HEK293 (cell line): Measurements from ENCODE around the gene CDC42SE2.

ENCODE experiments used
- CTCF ChIA-PET: fragments of 350-600 bp; formaldehyde crosslinking; extraction: SDS; loops from one replicate; lab custom pipeline; 2021; ENCODE audit warnings: antibody characterized with exemption; lab: Yijun Ruan, JAX
- POLR2A ChIA-PET: fragments of 300-600 bp; formaldehyde crosslinking; extraction: SDS; loops from one replicate; lab custom pipeline; 2020; ENCODE audit warnings: antibody characterized with exemption, inconsistent platforms; lab: Yijun Ruan, JAX
- H3K27ac ChIP-seq: fragments of 200-500 bp; sonication (Bioruptor generic); 2 replicates; pipeline ENCODE4 v1.5.1; 2014; ENCODE audit warnings: low read depth, low read length, control low read depth, inconsistent platforms; ENCODE audit errors: extremely low read depth
- H3K36me3 ChIP-seq, 2 experiments: fragments of 200-500 bp in 1 of 2; sonication (Bioruptor generic) in 1 of 2; 1 replicate in 1 of 2; 2 replicates in 1 of 2; pipeline ENCODE4 v1.5.1; 2014 to 2017; ENCODE audit warnings: inconsistent platforms in 2 of 2, low read length in 2 of 2; ENCODE audit not compliant: control insufficient read depth in 2 of 2, insufficient read depth in 1 of 2
- H3K4me1 ChIP-seq: fragments of 200-500 bp; sonication (Bioruptor generic); 2 replicates; pipeline ENCODE4 v1.5.1; 2014; ENCODE audit warnings: mild to moderate bottlenecking, low read length, inconsistent platforms; ENCODE audit not compliant: control insufficient read depth, insufficient read depth
- H3K4me3 ChIP-seq: 2 replicates; pipeline ENCODE4 v1.5.1; 2011; ENCODE audit warnings: low read depth, mild to moderate bottlenecking, control low read depth, low read length, moderate library complexity
- H3K9me3 ChIP-seq: fragments of 200-500 bp; sonication (Bioruptor generic); 2 replicates; pipeline ENCODE4 v1.5.1; 2014; ENCODE audit warnings: low read depth, low read length, inconsistent platforms; ENCODE audit not compliant: control insufficient read depth, insufficient read depth
- FEZF1 ChIP-seq: fragments of 450-650 bp; formaldehyde crosslinking; IDR thresholded peaks from 2 replicates; pipeline ENCODE4 v1.5.1; 2016; ENCODE audit warnings: missing biosample characterization, missing genetic modification characterization
- GFI1B ChIP-seq: fragments of 450-650 bp; formaldehyde crosslinking; IDR thresholded peaks from 2 replicates; pipeline ENCODE4 v1.5.1; 2016; ENCODE audit warnings: missing biosample characterization, missing genetic modification characterization
- GLI2 ChIP-seq: fragments of 450-650 bp; formaldehyde crosslinking; IDR thresholded peaks from 2 replicates; pipeline ENCODE4; 2017; ENCODE audit warnings: missing biosample characterization, missing genetic modification characterization, low read depth, borderline replicate concordance
- SP3 ChIP-seq: fragments of 450-650 bp; formaldehyde crosslinking; IDR thresholded peaks from 2 replicates; pipeline ENCODE4 v1.5.1; 2016; ENCODE audit warnings: missing biosample characterization, missing genetic modification characterization
- ZFHX2 ChIP-seq: fragments of 450-650 bp; formaldehyde crosslinking; conservative IDR thresholded peaks from 2 replicates; pipeline ENCODE4 v1.5.1; 2016; ENCODE audit warnings: missing biosample characterization, missing genetic modification characterization
- ZFP3 ChIP-seq: fragments of 450-650 bp; formaldehyde crosslinking; IDR thresholded peaks from 2 replicates; pipeline ENCODE4 v1.5.1; 2016; ENCODE audit warnings: low read depth, missing biosample characterization, missing genetic modification characterization
- ZFP41 ChIP-seq: fragments of 450-650 bp; formaldehyde crosslinking; IDR thresholded peaks from 2 replicates; pipeline ENCODE4 v1.5.1; 2016; ENCODE audit warnings: missing biosample characterization, missing genetic modification characterization, borderline replicate concordance
- ZNF133 ChIP-seq: fragments of 450-650 bp; formaldehyde crosslinking; IDR thresholded peaks from 2 replicates; pipeline ENCODE4 v1.5.1; 2016; ENCODE audit warnings: missing biosample characterization, missing genetic modification characterization
- ZNF169 ChIP-seq: fragments of 450-650 bp; formaldehyde crosslinking; IDR thresholded peaks from 2 replicates; pipeline ENCODE4 v1.5.1; 2016; ENCODE audit warnings: missing biosample characterization, missing genetic modification characterization
- ZNF292 ChIP-seq: fragments of 450-650 bp; formaldehyde crosslinking; IDR thresholded peaks from 2 replicates; pipeline ENCODE4 v1.5.1; 2016; ENCODE audit warnings: low read depth, missing biosample characterization, missing genetic modification characterization, borderline replicate concordance
- ZNF324 ChIP-seq: fragments of 450-650 bp; formaldehyde crosslinking; IDR thresholded peaks from 2 replicates; pipeline ENCODE4 v1.5.1; 2016; ENCODE audit warnings: missing biosample characterization, missing genetic modification characterization
- ZNF341 ChIP-seq: fragments of 450-650 bp; formaldehyde crosslinking; IDR thresholded peaks from 2 replicates; pipeline ENCODE4; 2016; ENCODE audit warnings: low read depth, missing biosample characterization, missing genetic modification characterization
- ZNF585B ChIP-seq: fragments of 450-650 bp; formaldehyde crosslinking; IDR thresholded peaks from 2 replicates; pipeline ENCODE4 v1.5.1; 2016; ENCODE audit warnings: missing biosample characterization, missing genetic modification characterization
- ZNF664 ChIP-seq: fragments of 450-650 bp; formaldehyde crosslinking; IDR thresholded peaks from 2 replicates; pipeline ENCODE4 v1.5.1; 2016; ENCODE audit warnings: missing biosample characterization, missing genetic modification characterization
- ZNF670 ChIP-seq: fragments of 450-650 bp; formaldehyde crosslinking; IDR thresholded peaks from 2 replicates; pipeline ENCODE4 v1.5.1; 2016; ENCODE audit warnings: missing biosample characterization, missing genetic modification characterization, low read depth
- ZSCAN16 ChIP-seq: fragments of 450-650 bp; formaldehyde crosslinking; IDR thresholded peaks from 2 replicates; pipeline ENCODE4 v1.5.1; 2016; ENCODE audit warnings: missing biosample characterization, missing genetic modification characterization
- ZSCAN30 ChIP-seq: fragments of 450-650 bp; IDR thresholded peaks from 2 replicates; pipeline ENCODE4 v1.5.1; 2018; ENCODE audit warnings: missing biosample characterization, mild to moderate bottlenecking, missing genetic modification characterization, moderate library complexity
- TF ChIP-seq, protein P1 (sequence below): fragments of 450-650 bp; formaldehyde crosslinking; IDR thresholded peaks from 2 replicates; pipeline ENCODE4 v1.5.1; 2016; ENCODE audit warnings: missing biosample characterization, missing genetic modification characterization
- TF ChIP-seq, protein P2 (sequence below): fragments of 450-650 bp; formaldehyde crosslinking; IDR thresholded peaks from 2 replicates; pipeline ENCODE4 v1.5.1; 2017; ENCODE audit warnings: missing biosample characterization, missing genetic modification characterization
- TF ChIP-seq, protein P3 (sequence below): fragments of 450-650 bp; formaldehyde crosslinking; IDR thresholded peaks from 2 replicates; pipeline ENCODE4 v1.5.1; 2016; ENCODE audit warnings: missing biosample characterization, missing genetic modification characterization
- TF ChIP-seq, protein P4 (sequence below): fragments of 450-650 bp; formaldehyde crosslinking; IDR thresholded peaks from 2 replicates; pipeline ENCODE4 v1.5.1; 2016; ENCODE audit warnings: missing biosample characterization, missing genetic modification characterization, low read depth
- TF ChIP-seq, protein P5 (sequence below): fragments of 450-650 bp; formaldehyde crosslinking; IDR thresholded peaks from 2 replicates; pipeline ENCODE4 v1.5.1; 2016; ENCODE audit warnings: missing biosample characterization, missing genetic modification characterization, borderline replicate concordance

The CDC42SE2 gene

DNA sequence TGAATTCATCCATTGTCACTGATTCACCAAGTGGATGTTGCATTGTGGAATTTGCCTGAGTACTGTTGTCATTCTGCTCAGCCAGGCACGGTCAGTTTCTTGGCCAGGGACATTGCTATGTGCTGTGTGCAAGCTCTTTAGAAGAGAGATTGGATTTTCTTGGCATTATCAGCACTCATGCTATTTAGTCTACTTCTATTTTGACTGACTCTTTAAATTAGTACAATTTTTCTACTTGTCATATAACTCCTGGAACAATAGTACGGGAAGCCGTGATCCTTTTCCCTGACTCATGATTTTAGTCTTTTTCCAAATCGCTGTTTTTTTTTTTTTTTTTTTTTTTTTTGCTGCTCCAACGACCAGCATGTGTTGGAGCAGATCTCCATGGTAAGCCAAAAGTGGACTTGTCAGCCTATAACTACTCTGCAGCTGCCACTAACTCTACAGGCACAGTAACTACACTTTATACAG lies 129.7 kb downstream of the CDC42SE2 start (continued):
- no peak for TF ChIP-seq ZNF324 (tag by site-specific recombination)
- no peak for TF ChIP-seq ZFP3 (tag by site-specific recombination)
- no peak for TF ChIP-seq ZNF292 (tag by site-specific recombination)
- no peak for TF ChIP-seq SP3 (tag by site-specific recombination)
- TF ChIP-seq GLI2 (tag by site-specific recombination) = no peak
- no peak for TF ChIP-seq ZNF670 (tag by site-specific recombination)
- TF ChIP-seq, protein P1, sequence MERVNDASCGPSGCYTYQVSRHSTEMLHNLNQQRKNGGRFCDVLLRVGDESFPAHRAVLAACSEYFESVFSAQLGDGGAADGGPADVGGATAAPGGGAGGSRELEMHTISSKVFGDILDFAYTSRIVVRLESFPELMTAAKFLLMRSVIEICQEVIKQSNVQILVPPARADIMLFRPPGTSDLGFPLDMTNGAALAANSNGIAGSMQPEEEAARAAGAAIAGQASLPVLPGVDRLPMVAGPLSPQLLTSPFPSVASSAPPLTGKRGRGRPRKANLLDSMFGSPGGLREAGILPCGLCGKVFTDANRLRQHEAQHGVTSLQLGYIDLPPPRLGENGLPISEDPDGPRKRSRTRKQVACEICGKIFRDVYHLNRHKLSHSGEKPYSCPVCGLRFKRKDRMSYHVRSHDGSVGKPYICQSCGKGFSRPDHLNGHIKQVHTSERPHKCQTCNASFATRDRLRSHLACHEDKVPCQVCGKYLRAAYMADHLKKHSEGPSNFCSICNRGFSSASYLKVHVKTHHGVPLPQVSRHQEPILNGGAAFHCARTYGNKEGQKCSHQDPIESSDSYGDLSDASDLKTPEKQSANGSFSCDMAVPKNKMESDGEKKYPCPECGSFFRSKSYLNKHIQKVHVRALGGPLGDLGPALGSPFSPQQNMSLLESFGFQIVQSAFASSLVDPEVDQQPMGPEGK (tag by site-specific recombination) = no peak
- TF ChIP-seq ZSCAN16 (tag by site-specific recombination) = no peak

DNA sequence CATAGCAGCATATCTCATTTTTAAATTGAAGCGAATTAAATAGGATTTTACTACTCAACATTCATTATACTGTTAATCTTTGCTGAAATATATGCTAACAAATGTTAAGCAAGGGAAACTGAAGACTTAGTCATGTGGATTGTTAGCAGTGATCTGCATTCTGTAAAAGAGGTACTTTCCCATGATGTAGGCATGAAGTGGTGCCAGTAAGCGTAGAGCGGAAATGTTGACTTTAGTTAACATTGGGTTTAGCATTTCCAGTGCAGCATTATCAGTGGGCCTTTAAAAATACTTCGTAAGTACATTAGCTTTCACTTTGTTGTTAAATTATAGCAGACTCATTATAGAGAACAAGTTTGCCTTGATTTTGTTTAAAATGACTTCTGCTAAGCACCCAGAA lies 130.3 kb downstream of the CDC42SE2 start:
- TF ChIP-seq ZFP41 = no peak
- TF ChIP-seq, protein P2, sequence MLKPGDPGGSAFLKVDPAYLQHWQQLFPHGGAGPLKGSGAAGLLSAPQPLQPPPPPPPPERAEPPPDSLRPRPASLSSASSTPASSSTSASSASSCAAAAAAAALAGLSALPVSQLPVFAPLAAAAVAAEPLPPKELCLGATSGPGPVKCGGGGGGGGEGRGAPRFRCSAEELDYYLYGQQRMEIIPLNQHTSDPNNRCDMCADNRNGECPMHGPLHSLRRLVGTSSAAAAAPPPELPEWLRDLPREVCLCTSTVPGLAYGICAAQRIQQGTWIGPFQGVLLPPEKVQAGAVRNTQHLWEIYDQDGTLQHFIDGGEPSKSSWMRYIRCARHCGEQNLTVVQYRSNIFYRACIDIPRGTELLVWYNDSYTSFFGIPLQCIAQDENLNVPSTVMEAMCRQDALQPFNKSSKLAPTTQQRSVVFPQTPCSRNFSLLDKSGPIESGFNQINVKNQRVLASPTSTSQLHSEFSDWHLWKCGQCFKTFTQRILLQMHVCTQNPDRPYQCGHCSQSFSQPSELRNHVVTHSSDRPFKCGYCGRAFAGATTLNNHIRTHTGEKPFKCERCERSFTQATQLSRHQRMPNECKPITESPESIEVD (tag by site-specific recombination) = 0 out of 2 replicates have a peak, but pooled peaks have one; percentile 13
- TF ChIP-seq ZNF341 (tag by site-specific recombination) = no peak
- TF ChIP-seq FEZF1 (tag by site-specific recombination) = 0 out of 2 replicates have a peak, but pooled peaks have one; percentile 9
- H3K9me3 ChIP-seq = no peaks in the 10 kb centered on the region
- no peak overlapping the region for H3K27ac ChIP-seq
- CTCF ChIA-PET = interaction anchor here (0.5 to 1.1 kb wide), 2 partner anchors 12 to 133 kb away, joined by 3 to 4 read pairs; no protein-coding TSS in a partner anchor
- peaks cover 16 to 54% of the 10 kb centered on the region in 2 experiments for H3K36me3 ChIP-seq
- no peak overlapping the region for H3K4me3 ChIP-seq
- no peaks in the 10 kb centered on the region for H3K4me1 ChIP-seq
- POLR2A ChIA-PET = no interaction called here

DNA sequence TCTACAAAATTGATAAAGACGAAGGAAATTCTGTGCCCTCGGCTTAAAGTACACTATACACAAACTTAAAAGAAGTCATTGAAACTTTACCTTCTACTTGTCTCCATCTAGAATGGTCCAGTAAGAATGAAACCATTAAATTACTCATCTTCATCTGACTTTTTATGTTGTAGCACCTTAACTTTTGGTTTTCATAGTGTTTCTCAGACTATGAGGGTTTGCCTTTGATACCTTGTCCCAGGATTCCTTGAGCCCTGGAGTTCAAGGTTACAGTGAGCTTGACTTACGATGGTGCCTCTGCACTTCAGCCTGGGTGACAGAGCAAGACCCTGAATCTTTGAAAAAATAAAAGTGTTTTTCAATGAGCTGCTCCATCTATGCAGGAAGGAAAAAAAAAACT lies 132.2 kb downstream of the CDC42SE2 start:
- Histone ChIP-seq H3K4me3 (no peak overlapping the region), H3K36me3 (peaks cover 17 to 59% of the 10 kb centered on the region in 2 experiments), H3K4me1 (no peaks in the 10 kb centered on the region), H3K27ac (no peak overlapping the region), H3K9me3 (no peaks in the 10 kb centered on the region)
- ChIA-PET CTCF (interaction anchor here (1.0 kb wide), 1 partner anchor 611 kb away, joined by 4 read pairs; no protein-coding TSS in a partner anchor), POLR2A (no interaction called here)
- no peak for TF ChIP-seq ZFHX2 (tag by site-specific recombination)
- TF ChIP-seq, protein P3, sequence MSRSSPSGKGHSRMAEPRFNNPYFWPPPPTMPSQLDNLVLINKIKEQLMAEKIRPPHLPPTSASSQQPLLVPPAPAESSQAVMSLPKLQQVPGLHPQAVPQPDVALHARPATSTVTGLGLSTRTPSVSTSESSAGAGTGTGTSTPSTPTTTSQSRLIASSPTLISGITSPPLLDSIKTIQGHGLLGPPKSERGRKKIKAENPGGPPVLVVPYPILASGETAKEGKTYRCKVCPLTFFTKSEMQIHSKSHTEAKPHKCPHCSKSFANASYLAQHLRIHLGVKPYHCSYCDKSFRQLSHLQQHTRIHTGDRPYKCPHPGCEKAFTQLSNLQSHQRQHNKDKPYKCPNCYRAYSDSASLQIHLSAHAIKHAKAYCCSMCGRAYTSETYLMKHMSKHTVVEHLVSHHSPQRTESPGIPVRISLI (tag by site-specific recombination) = no peak
- no peak for TF ChIP-seq ZNF664 (tag by site-specific recombination)
- TF ChIP-seq ZNF169 = no peak
- no peak for TF ChIP-seq ZNF133 (tag by site-specific recombination)
- TF ChIP-seq GFI1B (tag by site-specific recombination) = no peak
- no peak for TF ChIP-seq ZNF585B (tag by site-specific recombination)
- TF ChIP-seq, protein P4, sequence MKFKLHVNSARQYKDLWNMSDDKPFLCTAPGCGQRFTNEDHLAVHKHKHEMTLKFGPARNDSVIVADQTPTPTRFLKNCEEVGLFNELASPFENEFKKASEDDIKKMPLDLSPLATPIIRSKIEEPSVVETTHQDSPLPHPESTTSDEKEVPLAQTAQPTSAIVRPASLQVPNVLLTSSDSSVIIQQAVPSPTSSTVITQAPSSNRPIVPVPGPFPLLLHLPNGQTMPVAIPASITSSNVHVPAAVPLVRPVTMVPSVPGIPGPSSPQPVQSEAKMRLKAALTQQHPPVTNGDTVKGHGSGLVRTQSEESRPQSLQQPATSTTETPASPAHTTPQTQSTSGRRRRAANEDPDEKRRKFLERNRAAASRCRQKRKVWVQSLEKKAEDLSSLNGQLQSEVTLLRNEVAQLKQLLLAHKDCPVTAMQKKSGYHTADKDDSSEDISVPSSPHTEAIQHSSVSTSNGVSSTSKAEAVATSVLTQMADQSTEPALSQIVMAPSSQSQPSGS (tag by site-specific recombination) = no peak
- no peak for TF ChIP-seq ZSCAN30 (tag by site-specific recombination)
- TF ChIP-seq, protein P5, sequence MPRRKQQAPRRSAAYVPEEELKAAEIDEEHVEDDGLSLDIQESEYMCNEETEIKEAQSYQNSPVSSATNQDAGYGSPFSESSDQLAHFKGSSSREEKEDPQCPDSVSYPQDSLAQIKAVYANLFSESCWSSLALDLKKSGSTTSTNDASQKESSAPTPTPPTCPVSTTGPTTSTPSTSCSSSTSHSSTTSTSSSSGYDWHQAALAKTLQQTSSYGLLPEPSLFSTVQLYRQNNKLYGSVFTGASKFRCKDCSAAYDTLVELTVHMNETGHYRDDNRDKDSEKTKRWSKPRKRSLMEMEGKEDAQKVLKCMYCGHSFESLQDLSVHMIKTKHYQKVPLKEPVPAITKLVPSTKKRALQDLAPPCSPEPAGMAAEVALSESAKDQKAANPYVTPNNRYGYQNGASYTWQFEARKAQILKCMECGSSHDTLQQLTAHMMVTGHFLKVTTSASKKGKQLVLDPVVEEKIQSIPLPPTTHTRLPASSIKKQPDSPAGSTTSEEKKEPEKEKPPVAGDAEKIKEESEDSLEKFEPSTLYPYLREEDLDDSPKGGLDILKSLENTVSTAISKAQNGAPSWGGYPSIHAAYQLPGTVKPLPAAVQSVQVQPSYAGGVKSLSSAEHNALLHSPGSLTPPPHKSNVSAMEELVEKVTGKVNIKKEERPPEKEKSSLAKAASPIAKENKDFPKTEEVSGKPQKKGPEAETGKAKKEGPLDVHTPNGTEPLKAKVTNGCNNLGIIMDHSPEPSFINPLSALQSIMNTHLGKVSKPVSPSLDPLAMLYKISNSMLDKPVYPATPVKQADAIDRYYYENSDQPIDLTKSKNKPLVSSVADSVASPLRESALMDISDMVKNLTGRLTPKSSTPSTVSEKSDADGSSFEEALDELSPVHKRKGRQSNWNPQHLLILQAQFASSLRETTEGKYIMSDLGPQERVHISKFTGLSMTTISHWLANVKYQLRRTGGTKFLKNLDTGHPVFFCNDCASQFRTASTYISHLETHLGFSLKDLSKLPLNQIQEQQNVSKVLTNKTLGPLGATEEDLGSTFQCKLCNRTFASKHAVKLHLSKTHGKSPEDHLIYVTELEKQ (tag by site-specific recombination) = no peak
